ENCODE measurements around the gene APOF.

- TF ChIP-seq EZH2 (IDR thresholded peaks at IDR 0.05): no peak
- no peak for TF ChIP-seq CTCF (IDR thresholded peaks at IDR 0.05)
These were observed 3.7 kb downstream of the APOF start for GRCh38 chr12:56358836-56359532.
